HG03039 (cell line): Measurements from ENCODE around the gene AKR1C8.
"Not testable (repeated sequence)": the region's sequence is repeated elsewhere in the genome, so short reads cannot be mapped to it uniquely, and the experiment has no call there.

Experiments used
- ATAC-seq: cut with Tn5 transposase; IDR thresholded peaks from one replicate; pipeline ENCODE4 v1.9.1; 2021; ENCODE audit warnings: mild to moderate bottlenecking, moderate library complexity; ENCODE audit not compliant: unreplicated experiment

Gene AKR1C8

DNA sequence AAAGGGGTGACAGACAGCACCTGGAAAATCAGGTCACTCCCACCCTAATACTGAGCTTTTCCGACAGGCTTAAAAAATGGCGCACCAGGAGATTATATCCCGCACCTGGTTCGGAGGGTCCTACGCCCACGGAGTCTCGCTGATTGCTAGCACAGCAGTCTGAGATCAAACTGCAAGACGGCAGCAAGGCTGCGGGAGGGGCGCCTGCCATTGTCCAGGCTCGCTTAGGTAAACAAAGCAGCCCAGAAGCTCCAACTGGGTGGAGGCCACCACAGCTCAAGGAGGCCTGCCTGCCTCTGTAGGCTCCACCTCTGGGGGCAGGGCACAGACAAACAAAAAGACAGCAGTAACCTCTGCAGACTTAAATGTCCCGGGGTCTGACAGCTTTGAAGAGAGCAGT is 75.1 kb downstream of the AKR1C8 start:
- not testable (repeated sequence) for ATAC-seq

DNA sequence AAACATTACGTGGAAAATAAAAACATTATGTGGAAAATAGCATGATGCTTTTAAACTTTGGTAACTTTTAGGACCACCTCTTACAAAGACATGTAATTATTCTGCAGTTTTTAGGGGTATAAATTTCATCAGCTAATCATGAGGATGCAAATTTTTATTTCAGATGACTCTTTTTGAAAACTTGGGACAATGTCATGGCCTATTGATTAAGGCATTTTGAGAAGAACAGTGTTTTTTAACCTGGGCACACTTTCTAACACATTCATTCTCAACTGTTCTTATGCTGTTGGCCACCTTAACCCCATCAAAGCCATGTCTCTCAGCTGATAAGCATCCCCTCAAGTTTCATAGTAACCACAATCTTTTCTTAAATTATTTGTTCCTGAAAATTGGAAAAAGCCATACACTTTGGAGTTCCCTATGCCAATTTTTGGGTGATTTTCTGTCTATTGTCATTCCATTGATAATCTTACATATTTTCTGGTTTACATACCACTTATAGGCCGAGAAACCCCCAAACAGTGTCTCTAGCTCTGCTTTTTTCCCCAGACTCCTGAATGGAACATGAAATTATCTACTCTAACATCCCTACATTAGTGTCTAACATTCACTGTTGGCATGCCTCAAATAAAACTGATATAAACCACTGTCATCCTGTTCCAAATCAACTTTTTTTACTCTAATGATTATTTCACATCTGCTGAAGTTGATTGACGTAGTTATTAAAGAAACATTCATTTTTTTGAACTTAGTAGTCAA is 76.1 kb downstream of the AKR1C8 start:
- no peak for ATAC-seq

DNA sequence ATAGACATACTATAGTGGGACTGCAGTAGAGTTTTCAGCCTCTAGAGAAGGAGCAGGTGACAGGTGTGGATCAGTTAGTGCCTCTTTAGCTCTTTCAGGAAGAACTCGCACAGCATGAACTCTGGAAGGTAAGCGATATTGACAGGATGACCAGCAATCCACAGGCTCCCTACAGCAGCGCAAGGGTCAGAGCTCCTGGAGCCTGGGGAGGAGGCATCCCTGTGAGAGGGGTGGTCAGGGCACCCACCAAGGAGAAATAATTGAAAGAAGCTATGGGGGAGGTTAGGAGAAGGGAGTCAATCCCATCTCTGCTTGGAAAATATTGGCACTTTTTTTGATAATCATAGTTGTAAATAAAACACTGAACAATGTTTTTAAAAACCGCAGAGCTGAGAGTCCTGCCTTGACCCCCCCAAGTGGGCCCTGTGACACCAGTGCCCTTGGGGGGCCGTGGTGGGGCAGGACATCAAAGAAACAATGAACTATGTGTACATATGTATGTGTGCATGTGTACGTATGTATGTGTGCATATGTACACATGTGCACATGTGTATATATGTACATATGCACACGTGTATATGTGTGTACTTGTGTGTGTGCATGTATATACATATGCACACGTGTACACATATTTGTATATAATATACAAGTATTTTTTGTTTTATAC is 77.0 kb downstream of the AKR1C8 start:
- no peak for ATAC-seq

DNA sequence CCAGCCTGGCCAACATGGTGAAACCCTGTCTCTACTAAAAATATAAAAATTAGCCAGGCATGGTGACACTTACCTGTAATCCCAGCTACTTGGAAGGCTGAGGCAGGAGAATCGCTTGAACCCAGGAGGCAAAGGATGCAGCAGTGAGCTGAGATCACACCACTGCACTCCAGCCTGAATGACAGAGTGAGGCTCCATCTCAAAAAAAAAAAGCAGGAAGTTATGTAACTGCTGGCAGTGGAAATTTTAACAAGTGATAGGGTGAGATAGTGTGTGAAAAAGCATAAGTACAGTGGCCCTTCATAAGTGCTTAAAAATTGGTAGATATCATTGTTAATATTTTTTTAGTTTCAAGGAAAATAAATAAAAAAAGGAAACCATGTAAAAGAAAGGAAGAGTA is 78.4 kb downstream of the AKR1C8 start:
- no peak for ATAC-seq

DNA sequence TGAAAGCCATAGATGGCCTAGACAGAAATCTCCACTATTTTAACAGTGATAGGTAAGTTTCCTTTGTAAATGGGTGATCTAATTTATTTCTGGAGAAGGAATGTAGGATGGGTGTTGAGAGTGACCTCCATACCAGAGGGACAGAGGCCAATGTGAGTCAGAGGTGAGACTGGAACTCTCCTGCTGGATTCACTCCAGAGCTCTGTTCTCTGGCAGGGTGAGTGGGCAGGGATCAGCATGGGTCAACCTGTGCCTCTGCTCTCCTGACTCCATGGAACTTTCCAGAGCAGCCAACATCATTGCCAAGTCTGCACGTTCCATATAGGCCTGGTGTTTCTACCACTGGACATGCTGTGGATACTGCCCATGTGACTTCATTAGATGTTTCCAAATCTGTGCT is 79.3 kb downstream of the AKR1C8 start:
- no peak for ATAC-seq
